Trophoblast cell (in vitro differentiated cells and primary cell): Measurements from ENCODE around the gene EEIG2.
A peak's percentile ranks its signal among the peaks of the same experiment; 100 is the strongest.

Experiments used
- DNase-seq, 2 donors: peaks; one replicate each; pipeline ENCODE4 v3.0.0-alpha.2; 2016
- H2AFZ ChIP-seq: 2 replicates; pipeline ENCODE4 v1.6.1; 2013; ENCODE audit warnings: low read length, moderate library complexity, mild to moderate bottlenecking; ENCODE audit not compliant: insufficient read depth, poor library complexity
- H2AK5ac ChIP-seq: 2 replicates; pipeline ENCODE4 v1.6.1; 2013; ENCODE audit warnings: mild to moderate bottlenecking, low read length
- H2BK120ac ChIP-seq: 2 replicates; pipeline ENCODE4 v1.6.1; 2013; ENCODE audit warnings: low read length, mild to moderate bottlenecking, moderate library complexity; ENCODE audit not compliant: insufficient read depth, poor library complexity
- H2BK12ac ChIP-seq: 2 replicates; pipeline ENCODE4 v1.6.1; 2013; ENCODE audit warnings: mild to moderate bottlenecking, low read length, moderate library complexity
- H2BK5ac ChIP-seq: 2 replicates; pipeline ENCODE4 v1.6.1; 2013; ENCODE audit warnings: low read length, low read depth, moderate library complexity, mild to moderate bottlenecking; ENCODE audit not compliant: poor library complexity
- H3K14ac ChIP-seq: 2 replicates; pipeline ENCODE4 v1.6.1; 2013; ENCODE audit warnings: mild to moderate bottlenecking, low read length
- H3K18ac ChIP-seq: 2 replicates; pipeline ENCODE4 v1.6.1; 2013; ENCODE audit warnings: mild to moderate bottlenecking, low read length
- H3K23ac ChIP-seq: 2 replicates; pipeline ENCODE4 v1.6.1; 2013; ENCODE audit warnings: low read length
- H3K27ac ChIP-seq: 2 replicates; pipeline ENCODE4 v1.5.1; 2013; ENCODE audit warnings: low read depth, mild to moderate bottlenecking, inconsistent platforms, low read length, moderate library complexity
- H3K27me3 ChIP-seq: 2 replicates; pipeline ENCODE4 v1.6.1; 2013; ENCODE audit warnings: inconsistent platforms, mild to moderate bottlenecking, low read length, moderate library complexity; ENCODE audit not compliant: insufficient read depth
- H3K36me3 ChIP-seq, 2 experiments: 1 replicate in 1 of 2; 2 replicates in 1 of 2; pipeline ENCODE4 v1.6.1; 2013; ENCODE audit warnings: low read length in 2 of 2, mild to moderate bottlenecking in 2 of 2, moderate library complexity in 1 of 2; ENCODE audit not compliant: insufficient read depth in 2 of 2, control insufficient read depth in 1 of 2
- H3K4ac ChIP-seq: 2 replicates; pipeline ENCODE4 v1.6.1; 2013; ENCODE audit warnings: low read depth, mild to moderate bottlenecking, low read length, moderate library complexity
- H3K4me1 ChIP-seq, 2 experiments: 1 replicate in 1 of 2; 2 replicates in 1 of 2; pipeline ENCODE4 v1.6.1; 2013; ENCODE audit warnings: low read length in 2 of 2, mild to moderate bottlenecking in 2 of 2, moderate library complexity in 1 of 2; ENCODE audit not compliant: insufficient read depth in 2 of 2, control insufficient read depth in 1 of 2
- H3K4me2 ChIP-seq: 2 replicates; pipeline ENCODE4 v1.6.1; 2013; ENCODE audit warnings: inconsistent platforms, mild to moderate bottlenecking, low read length, moderate library complexity
- H3K4me3 ChIP-seq: 2 replicates; pipeline ENCODE4 v1.5.1; 2013; ENCODE audit warnings: mild to moderate bottlenecking, low read depth, low read length, inconsistent platforms
- H3K79me1 ChIP-seq: one replicate; pipeline ENCODE4 v1.6.1; 2013; ENCODE audit warnings: low read length
- H3K79me2 ChIP-seq: 2 replicates; pipeline ENCODE4 v1.6.1; 2013; ENCODE audit warnings: low read length, mild to moderate bottlenecking; ENCODE audit not compliant: control insufficient read depth, insufficient read depth, poor library complexity
- H3K9ac ChIP-seq: 2 replicates; pipeline ENCODE4 v1.6.1; 2013; ENCODE audit warnings: mild to moderate bottlenecking, low read length
- H3K9me3 ChIP-seq: 2 replicates; pipeline ENCODE4 v1.6.1; 2013; ENCODE audit warnings: low read depth, mild to moderate bottlenecking, control low read depth, inconsistent platforms, low read length; ENCODE audit not compliant: insufficient read depth
- H4K12ac ChIP-seq: 2 replicates; pipeline ENCODE4 v1.6.1; 2013; ENCODE audit warnings: low read depth, mild to moderate bottlenecking, low read length, moderate library complexity
- H4K8ac ChIP-seq: 2 replicates; pipeline ENCODE4 v1.6.1; 2013; ENCODE audit warnings: low read depth, mild to moderate bottlenecking, low read length, moderate library complexity
- H4K91ac ChIP-seq: one replicate; pipeline ENCODE4 v1.6.1; 2013; ENCODE audit warnings: low read depth, mild to moderate bottlenecking, low read length, moderate library complexity
- WGBS: extraction: QIAGEN DNeasy Blood & Tissue Kit; methylation state at CpG from one replicate; pipeline ENCODE4 v1.1.7; 2013; ENCODE audit warnings: missing lambda C conversion rate; ENCODE audit not compliant: insufficient read length, insufficient coverage; ENCODE audit errors: extremely low coverage; 5-methylcytosine and 5-hydroxymethylcytosine counted together

EEIG2 gene

GRCh38 chr1:108592030-108592759 lies 32.3 kb downstream of the EEIG2 start:
- no peak overlapping the region for H4K8ac ChIP-seq
- no peak overlapping the region for H2AFZ ChIP-seq
- H3K36me3 ChIP-seq = no peaks in the 10 kb centered on the region
- no peaks in the 10 kb centered on the region for H3K27me3 ChIP-seq
- DNase-seq = no peak
- no peaks in the 10 kb centered on the region for H3K9me3 ChIP-seq
- H3K4me1 ChIP-seq = peaks cover 0 to 2% of the 10 kb centered on the region in 2 experiments
- H3K23ac ChIP-seq = no peak overlapping the region
- no peak overlapping the region for H4K91ac ChIP-seq
- H2BK12ac ChIP-seq = no peak overlapping the region
- H3K4me3 ChIP-seq = no peak overlapping the region
- no peak overlapping the region for H3K4ac ChIP-seq
- H2BK5ac ChIP-seq = no peak overlapping the region
- no peak overlapping the region for H3K14ac ChIP-seq
- H3K79me1 ChIP-seq = no peaks in the 10 kb centered on the region
- H3K18ac ChIP-seq = no peak overlapping the region
- H3K4me2 ChIP-seq = no peak overlapping the region
- no CpG with 5 or more reads among the region's 5 CpGs for WGBS
- H3K9ac ChIP-seq = no peak overlapping the region
- H3K79me2 ChIP-seq = peaks cover 2% of the 10 kb centered on the region
- no peak overlapping the region for H2AK5ac ChIP-seq
- no peak overlapping the region for H4K12ac ChIP-seq
- H3K27ac ChIP-seq = no peak overlapping the region
- no peak overlapping the region for H2BK120ac ChIP-seq

GRCh38 chr1:108593448-108593847 lies 33.5 kb downstream of the EEIG2 start:
- Histone ChIP-seq H3K79me1 (no peaks in the 10 kb centered on the region), H2BK120ac (no peak overlapping the region)

GRCh38 chr1:108595507-108595906 lies 35.6 kb downstream of the EEIG2 start:
- Histone ChIP-seq H3K27me3 (no peaks in the 10 kb centered on the region), H2BK120ac (no peak overlapping the region), H3K23ac (no peak overlapping the region), H3K9me3 (no peaks in the 10 kb centered on the region), H2BK5ac (no peak overlapping the region), H3K4me2 (no peak overlapping the region), H4K91ac (no peak overlapping the region), H3K79me2 (peaks cover 2% of the 10 kb centered on the region), H2AFZ (no peak overlapping the region), H2BK12ac (no peak overlapping the region), H3K27ac (no peak overlapping the region), H3K4me3 (no peak overlapping the region), H4K12ac (no peak overlapping the region), H3K4me1 (peaks cover 0 to 3% of the 10 kb centered on the region in 2 experiments), H3K36me3 (no peaks in the 10 kb centered on the region), H3K4ac (no peak overlapping the region), H3K14ac (no peak overlapping the region), H3K18ac (no peak overlapping the region), H4K8ac (no peak overlapping the region), H2AK5ac (no peak overlapping the region), H3K79me1 (no peaks in the 10 kb centered on the region), H3K9ac (no peak overlapping the region)
- no peak for DNase-seq
- 100% methylated on average over 1 of the region's 2 CpGs for WGBS

More at GRCh38 chr1:108593448-108593847, 33.5 kb downstream of the EEIG2 start:
- no peak overlapping the region for H2BK12ac ChIP-seq
- no peak overlapping the region for H3K4me3 ChIP-seq
- no peaks in the 10 kb centered on the region for H3K9me3 ChIP-seq
- H4K8ac ChIP-seq = no peak overlapping the region
- no peak overlapping the region for H2BK5ac ChIP-seq
- DNase-seq = no peak
- H3K4ac ChIP-seq = no peak overlapping the region
- H3K4me2 ChIP-seq = no peak overlapping the region
- H3K27me3 ChIP-seq = no peaks in the 10 kb centered on the region
- peaks cover 0 to 3% of the 10 kb centered on the region in 2 experiments for H3K4me1 ChIP-seq
- H3K79me2 ChIP-seq = peaks cover 2% of the 10 kb centered on the region
- no peaks in the 10 kb centered on the region for H3K36me3 ChIP-seq
- H4K91ac ChIP-seq = no peak overlapping the region
- no peak overlapping the region for H3K27ac ChIP-seq
- no peak overlapping the region for H2AK5ac ChIP-seq
- no peak overlapping the region for H2AFZ ChIP-seq
- WGBS = no CpG with 5 or more reads among the region's 2 CpGs
- H3K23ac ChIP-seq = no peak overlapping the region
- H3K14ac ChIP-seq = no peak overlapping the region
- H3K9ac ChIP-seq = no peak overlapping the region
- no peak overlapping the region for H3K18ac ChIP-seq
- no peak overlapping the region for H4K12ac ChIP-seq

- Histone ChIP-seq H2BK12ac (no peak overlapping the region), H2AFZ (no peak overlapping the region), H4K8ac (no peak overlapping the region), H3K4me1 (peaks cover 0 to 5% of the 10 kb centered on the region in 2 experiments), H3K23ac (no peak overlapping the region), H3K14ac (no peak overlapping the region), H2BK5ac (no peak overlapping the region), H3K27ac (no peak overlapping the region), H4K91ac (no peak overlapping the region), H3K4ac (no peak overlapping the region), H3K36me3 (no peaks in the 10 kb centered on the region), H2AK5ac (no peak overlapping the region), H3K4me3 (no peak overlapping the region), H3K9ac (no peak overlapping the region), H3K79me1 (no peaks in the 10 kb centered on the region), H3K4me2 (no peak overlapping the region), H4K12ac (no peak overlapping the region), H3K79me2 (no peaks in the 10 kb centered on the region), H3K18ac (no peak overlapping the region), H3K9me3 (no peaks in the 10 kb centered on the region), H3K27me3 (no peaks in the 10 kb centered on the region), H2BK120ac (no peak overlapping the region)
- DNase-seq = peak in 1 of 2 donors; percentile 15
These were observed 37.1 kb downstream of the EEIG2 start for GRCh38 chr1:108597041-108597440.
